K562 (cell line): ENCODE measurements around the gene LRRC14B. TPM values are rescaled to one million over a fixed set of nuclear protein-coding genes. Genes with fewer than 3 reads are reported as not detected.

ENCODE experiments used
- ATAC-seq: fragments of 200-7000 bp; cut with Tn5 transposase; 3 replicates; pipeline ENCODE4 v1.9.1; 2020; ENCODE audit warnings: moderate library complexity
- BruUV-seq: library from RNA; stranded (reverse); fragments of 400-500 nt; replicated peaks from 2 replicates; lab custom pipeline; 2021; lab: Mats Ljungman, UMichigan
- CTCF ChIA-PET: fragments of 300-600 bp; formaldehyde crosslinking; extraction: SDS; loops from one replicate; lab custom pipeline; 2021; ENCODE audit warnings: low intra/inter-chr PET ratio; lab: Yijun Ruan, JAX
- POLR2A ChIA-PET: fragments of 300-600, 350-650 bp; sonication (Branson Sonifier 250); formaldehyde crosslinking; extraction: SDS; loops from one replicate; lab custom pipeline; 2021; ENCODE audit warnings: antibody characterized with exemption, inconsistent platforms; lab: Yijun Ruan, JAX
- DNase-seq, 4 experiments: peaks; one replicate each; pipeline versions ENCODE4 v3.0.0 to v3.0.0-alpha.2; 2011 to 2018; ENCODE audit warnings: low spot score in 3 of 4, mixed read lengths in 3 of 4; ENCODE audit errors: extremely low read depth in 1 of 4
- FAIRE-seq: peaks from 2 replicates; lab custom pipeline; 2011; peaks lifted over from hg19 to GRCh38; lab: Jason Lieb, UNC
- H2AFZ ChIP-seq: 2 replicates; pipeline ENCODE4 v1.6.0; 2011; ENCODE audit warnings: low read depth, low read length, control low read depth, inconsistent platforms
- H3K27ac ChIP-seq: fragments of 200-600 bp; 3 replicates; pipeline ENCODE4 v1.8.0; 2011; ENCODE audit warnings: low read depth, mild to moderate bottlenecking, control low read depth, inconsistent platforms, low read length, moderate library complexity, mixed read lengths; ENCODE audit errors: extremely low read depth
- H3K27me3 ChIP-seq, 2 experiments: fragments of 300-600 bp in 1 of 2; 2 replicates in 1 of 2; 3 replicates in 1 of 2; pipeline versions ENCODE4 v1.6.0 to v1.8.0; 2011; ENCODE audit warnings: inconsistent platforms in 2 of 2, low read length in 2 of 2, mild to moderate bottlenecking in 1 of 2, mixed read lengths in 1 of 2, moderate library complexity in 1 of 2; ENCODE audit not compliant: control insufficient read depth in 2 of 2, insufficient read depth in 2 of 2
- H3K36me3 ChIP-seq: fragments of 300-600 bp; 3 replicates; pipeline ENCODE4 v1.8.0; 2011; ENCODE audit warnings: mild to moderate bottlenecking, low read length, inconsistent platforms; ENCODE audit not compliant: control insufficient read depth, insufficient read depth
- H3K4me1 ChIP-seq, 2 experiments: fragments of 200-600 bp in 1 of 2; replicated peaks in 1 of 2; 2 replicates in 1 of 2; 3 replicates in 1 of 2; pipeline versions ENCODE4 v1.5.1 to v1.8.0; 2011; ENCODE audit warnings: inconsistent platforms in 2 of 2, low read length in 2 of 2, mild to moderate bottlenecking in 1 of 2, mixed read lengths in 1 of 2, moderate library complexity in 1 of 2; ENCODE audit not compliant: control insufficient read depth in 2 of 2, insufficient read depth in 2 of 2
- H3K4me2 ChIP-seq: 2 replicates; pipeline ENCODE4 v1.6.1; 2011; ENCODE audit warnings: low read length, control low read depth, inconsistent platforms, mixed read lengths; ENCODE audit not compliant: insufficient read depth
- H3K4me3 ChIP-seq: fragments of 200-600 bp; sonication (generic), shearing (Covaris generic); 2 replicates; pipeline ENCODE4 v1.5.1; 2016; ENCODE audit warnings: control low read depth, inconsistent platforms
- H3K79me2 ChIP-seq: fragments of 200-600 bp; 3 replicates; pipeline ENCODE4 v1.8.0; 2011; ENCODE audit warnings: low read length, inconsistent platforms; ENCODE audit not compliant: control insufficient read depth, insufficient read depth
- H3K9ac ChIP-seq, 2 experiments: 2 replicates each; pipeline versions ENCODE4 v1.6.0 to v1.6.1; 2011; ENCODE audit warnings: low read depth in 2 of 2, low read length in 2 of 2, control low read depth in 1 of 2, inconsistent platforms in 1 of 2, mild to moderate bottlenecking in 1 of 2, mixed read lengths in 1 of 2; ENCODE audit not compliant: insufficient read depth in 1 of 2
- H3K9me1 ChIP-seq: one replicate; pipeline ENCODE4 v1.6.0; 2011; ENCODE audit warnings: inconsistent platforms, mild to moderate bottlenecking, low read length, moderate library complexity; ENCODE audit not compliant: control insufficient read depth, insufficient read depth
- H3K9me3 ChIP-seq: replicated peaks from 2 replicates; pipeline ENCODE4 v1.5.1; 2011; ENCODE audit warnings: low read depth, low read length, inconsistent platforms; ENCODE audit not compliant: control insufficient read depth, insufficient read depth
- H4K20me1 ChIP-seq: replicated peaks from 2 replicates; pipeline ENCODE4 v1.6.1; 2011; ENCODE audit warnings: low read length, inconsistent platforms, mixed read lengths; ENCODE audit not compliant: control insufficient read depth, insufficient read depth
- EZH2 ChIP-seq: IDR thresholded peaks from 2 replicates; pipeline ENCODE4 v1.6.1; 2012; ENCODE audit warnings: low read depth, mild to moderate bottlenecking, inconsistent platforms, low read length, borderline replicate concordance
- GABPA ChIP-seq: fragments of 200-800 bp; sonication (Bioruptor generic); conservative IDR thresholded peaks from 2 replicates; pipeline ENCODE4 v1.6.1; 2016; ENCODE audit warnings: low read depth, missing genetic modification characterization, missing compliant biosample characterization
- GTF2F1 ChIP-seq: IDR thresholded peaks from 2 replicates; pipeline ENCODE4 v1.6.1; 2011; ENCODE audit warnings: low read depth, low read length, improper control_type of control experiment
- NR2C2 ChIP-seq, 2 experiments: fragments of 200-800 bp in 1 of 2; sonication (Bioruptor generic) in 1 of 2; sonication (generic) in 1 of 2; formaldehyde crosslinking in 1 of 2; IDR thresholded peaks; 2 replicates each; pipeline versions ENCODE4 v1.6.1 to v1.8.0; 2016 to 2022; ENCODE audit warnings: mild to moderate bottlenecking in 1 of 2, missing compliant biosample characterization in 1 of 2, missing genetic modification characterization in 1 of 2, missing genetic modification reagents in 1 of 2
- POU5F1 ChIP-seq: fragments of 150-350 bp; IDR thresholded peaks from 2 replicates; pipeline ENCODE4 v1.6.1; 2014; ENCODE audit warnings: borderline replicate concordance, low read length, low read depth, mild to moderate bottlenecking; ENCODE audit not compliant: partially characterized antibody
- PTTG1 ChIP-seq: fragments of 450-650 bp; IDR thresholded peaks from 2 replicates; pipeline ENCODE4 v1.6.1; 2016; ENCODE audit warnings: low read depth, mild to moderate bottlenecking, missing genetic modification characterization, missing compliant biosample characterization
- SMARCA4 ChIP-seq: fragments of 450-650 bp; IDR thresholded peaks from 2 replicates; pipeline ENCODE4 v1.6.1; 2016
- THRAP3 ChIP-seq: fragments of 450-650 bp; IDR thresholded peaks from 2 replicates; pipeline ENCODE4 v1.6.1; 2016; ENCODE audit warnings: mild to moderate bottlenecking, inconsistent platforms, borderline replicate concordance
- ZC3H11A ChIP-seq: IDR thresholded peaks from 2 replicates; pipeline ENCODE4 v1.6.1; 2012; ENCODE audit warnings: low read depth, low read length, improper control_type of control experiment
- ZNF436 ChIP-seq: fragments of 250-450, 450-650 bp; sonication (Bioruptor Pico); formaldehyde crosslinking; IDR thresholded peaks from 2 replicates; pipeline ENCODE4 v1.7.0; 2020; ENCODE audit warnings: mild to moderate bottlenecking
- ZNF507 ChIP-seq: conservative IDR thresholded peaks from 2 replicates; pipeline ENCODE4 v1.6.1; 2017; ENCODE audit warnings: missing genetic modification characterization, missing compliant biosample characterization
- ZNF785 ChIP-seq: fragments of 250-450 bp; sonication (Bioruptor Pico); IDR thresholded peaks from 2 replicates; pipeline ENCODE4 v1.4.0; 2020; ENCODE audit warnings: mild to moderate bottlenecking
- WGBS: fragments of 100-300 bp; shearing (Covaris generic); methylation state at CpG from one replicate; pipeline ENCODE4 v1.1.6; 2016; ENCODE audit warnings: low coverage, mixed read lengths; ENCODE audit not compliant: insufficient coverage; ENCODE audit errors: missing lambda C conversion rate; 5-methylcytosine and 5-hydroxymethylcytosine counted together
- in situ Hi-C: fragments of 300-500 bp; cut with MboI; formaldehyde crosslinking; loops from 4 replicates; pipeline ENCODE4 v1.15.0; 2018; ENCODE audit warnings: inconsistent platforms, mixed read lengths
- intact Hi-C: fragments of 100-400 bp; cut with micrococcal nuclease; formaldehyde crosslinking; loops from 2 replicates; pipeline ENCODE4 v1.14.2; 2022
- polyA plus RNA-seq, 8 experiments: library from polyadenylated mRNA; depleted of rRNA in 4 of 8; stranded (reverse) in 5 of 8; unstranded in 3 of 8; fragments of >200 nt; fragmentation: Nextera tagmentation in 2 of 8; fragmentation: Illumina TruSeq in 1 of 8; extraction: Ambion mirVana in 2 of 8; extraction: Trizol in 1 of 8; gene quantifications; 2 replicates each; pipeline versions ENCODE4 v1.2.1 to v1.2.3, GENCODE V29; 2011 to 2014; ENCODE audit warnings: inconsistent platforms in 1 of 8, missing spikeins in 1 of 8
- total RNA-seq, 7 experiments: library from RNA; depleted of rRNA in 6 of 7; stranded (reverse); fragments of >200 nt in 6 of 7; fragmentation: Illumina TruSeq in 2 of 7; extraction: Trizol in 2 of 7; gene quantifications; 2 replicates each; pipeline versions ENCODE4 v1.2.1 to v1.2.3, GENCODE V29; 2011 to 2021; ENCODE audit warnings: low replicate concordance in 1 of 7
- TF ChIP-seq, protein P1 (sequence below): fragments of 250-450 bp; sonication (Bioruptor Pico); IDR thresholded peaks from 2 replicates; pipeline ENCODE4 v1.9.0; 2021; ENCODE audit warnings: mild to moderate bottlenecking, inconsistent platforms
- TF ChIP-seq, protein P2 (sequence below): fragments of 450-650 bp; formaldehyde crosslinking; IDR thresholded peaks from 2 replicates; pipeline ENCODE4 v1.4.0; 2022; ENCODE audit warnings: missing genetic modification characterization
- TF ChIP-seq, protein P3 (sequence below): fragments of 450-650 bp; IDR thresholded peaks from 2 replicates; pipeline ENCODE4 v1.6.1; 2016; ENCODE audit warnings: missing biosample characterization, missing genetic modification characterization
- TF ChIP-seq, protein P4 (sequence below): fragments of 450-650 bp; formaldehyde crosslinking; IDR thresholded peaks from 2 replicates; pipeline ENCODE4 v1.4.0; 2022; ENCODE audit warnings: mild to moderate bottlenecking, moderate library complexity

The LRRC14B gene
- total and polyA plus RNA-seq, 9 of the 15 experiments (the other 6 are each of a cell fraction or from before 2014, with no cell fraction given) = not detected

DNA sequence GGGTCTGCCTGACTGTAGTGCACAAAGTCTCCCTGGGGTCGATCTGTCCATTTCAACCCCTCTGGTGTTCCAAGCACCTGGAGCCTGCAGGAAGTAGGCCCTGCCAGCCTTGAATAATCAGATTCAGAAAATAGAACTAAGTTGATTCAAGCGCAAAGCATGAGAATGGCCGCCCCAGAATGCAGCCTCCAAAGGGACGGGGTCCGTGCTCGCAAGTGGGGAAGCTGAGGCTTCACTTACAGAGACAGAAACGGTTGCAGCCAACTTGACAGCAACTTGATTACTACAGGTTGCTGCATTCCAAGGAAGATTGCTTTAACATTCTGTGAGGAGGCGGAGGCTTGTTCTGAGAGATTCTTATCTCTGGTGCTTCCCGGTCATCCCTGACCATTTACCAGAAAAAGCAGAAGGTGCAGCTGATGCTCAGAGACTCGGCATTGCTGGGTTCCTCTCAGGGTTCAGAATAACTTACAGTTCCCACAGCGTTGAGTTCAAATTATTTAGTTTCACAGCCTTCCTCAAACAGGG, 14.9 kb upstream of the LRRC14B start (continued):
- TF ChIP-seq GTF2F1 = no peak
- TF ChIP-seq PTTG1 (tag) = no peak
- TF ChIP-seq, protein P1, sequence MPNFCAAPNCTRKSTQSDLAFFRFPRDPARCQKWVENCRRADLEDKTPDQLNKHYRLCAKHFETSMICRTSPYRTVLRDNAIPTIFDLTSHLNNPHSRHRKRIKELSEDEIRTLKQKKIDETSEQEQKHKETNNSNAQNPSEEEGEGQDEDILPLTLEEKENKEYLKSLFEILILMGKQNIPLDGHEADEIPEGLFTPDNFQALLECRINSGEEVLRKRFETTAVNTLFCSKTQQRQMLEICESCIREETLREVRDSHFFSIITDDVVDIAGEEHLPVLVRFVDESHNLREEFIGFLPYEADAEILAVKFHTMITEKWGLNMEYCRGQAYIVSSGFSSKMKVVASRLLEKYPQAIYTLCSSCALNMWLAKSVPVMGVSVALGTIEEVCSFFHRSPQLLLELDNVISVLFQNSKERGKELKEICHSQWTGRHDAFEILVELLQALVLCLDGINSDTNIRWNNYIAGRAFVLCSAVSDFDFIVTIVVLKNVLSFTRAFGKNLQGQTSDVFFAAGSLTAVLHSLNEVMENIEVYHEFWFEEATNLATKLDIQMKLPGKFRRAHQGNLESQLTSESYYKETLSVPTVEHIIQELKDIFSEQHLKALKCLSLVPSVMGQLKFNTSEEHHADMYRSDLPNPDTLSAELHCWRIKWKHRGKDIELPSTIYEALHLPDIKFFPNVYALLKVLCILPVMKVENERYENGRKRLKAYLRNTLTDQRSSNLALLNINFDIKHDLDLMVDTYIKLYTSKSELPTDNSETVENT (CRISPR knock-in tag) = no peak

DNA sequence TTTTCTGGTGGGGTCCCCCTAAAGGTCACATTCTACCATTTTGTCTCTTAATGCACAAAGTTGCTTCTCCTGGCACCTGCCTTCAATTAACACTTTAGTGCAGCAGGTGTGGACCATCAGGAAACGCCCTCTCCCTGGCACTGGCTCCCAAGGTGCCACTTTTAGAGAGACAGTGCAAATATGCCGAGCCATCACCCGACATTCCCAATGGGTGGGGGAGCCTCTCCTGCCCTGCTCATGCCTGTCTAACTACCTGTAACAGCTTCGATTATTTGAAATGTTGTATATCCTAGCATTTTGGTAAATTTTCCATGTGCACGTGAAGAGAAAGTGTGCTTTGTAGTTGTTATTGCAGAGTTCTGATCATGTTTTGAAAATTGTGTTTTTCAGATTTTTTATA, 13.2 kb upstream of the LRRC14B start:
- no peak for DNase-seq
- CTCF ChIA-PET = no interaction called here
- peaks cover 17% of the 10 kb centered on the region for H4K20me1 ChIP-seq
- WGBS = 2% methylated on average over 5 of the region's 5 CpGs
- H3K27me3 ChIP-seq = peaks cover 75 to 80% of the 10 kb centered on the region in 2 experiments
- POLR2A ChIA-PET = no interaction called here
- intact Hi-C loops (no loop called here), in situ Hi-C loops (no loop called here)
- BruUV-seq = no TSS peak
- H3K9me3 ChIP-seq = no peaks in the 10 kb centered on the region
- no peak for ATAC-seq
- no peaks in the 10 kb centered on the region for H3K36me3 ChIP-seq
- TF ChIP-seq GABPA (tag) = no peak
- TF ChIP-seq, protein P2, sequence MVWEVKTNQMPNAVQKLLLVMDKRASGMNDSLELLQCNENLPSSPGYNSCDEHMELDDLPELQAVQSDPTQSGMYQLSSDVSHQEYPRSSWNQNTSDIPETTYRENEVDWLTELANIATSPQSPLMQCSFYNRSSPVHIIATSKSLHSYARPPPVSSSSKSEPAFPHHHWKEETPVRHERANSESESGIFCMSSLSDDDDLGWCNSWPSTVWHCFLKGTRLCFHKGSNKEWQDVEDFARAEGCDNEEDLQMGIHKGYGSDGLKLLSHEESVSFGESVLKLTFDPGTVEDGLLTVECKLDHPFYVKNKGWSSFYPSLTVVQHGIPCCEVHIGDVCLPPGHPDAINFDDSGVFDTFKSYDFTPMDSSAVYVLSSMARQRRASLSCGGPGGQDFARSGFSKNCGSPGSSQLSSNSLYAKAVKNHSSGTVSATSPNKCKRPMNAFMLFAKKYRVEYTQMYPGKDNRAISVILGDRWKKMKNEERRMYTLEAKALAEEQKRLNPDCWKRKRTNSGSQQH (CRISPR knock-in tag) = no peak
- no peak for TF ChIP-seq ZNF436
- TF ChIP-seq EZH2 = no peak
- TF ChIP-seq, protein P3, sequence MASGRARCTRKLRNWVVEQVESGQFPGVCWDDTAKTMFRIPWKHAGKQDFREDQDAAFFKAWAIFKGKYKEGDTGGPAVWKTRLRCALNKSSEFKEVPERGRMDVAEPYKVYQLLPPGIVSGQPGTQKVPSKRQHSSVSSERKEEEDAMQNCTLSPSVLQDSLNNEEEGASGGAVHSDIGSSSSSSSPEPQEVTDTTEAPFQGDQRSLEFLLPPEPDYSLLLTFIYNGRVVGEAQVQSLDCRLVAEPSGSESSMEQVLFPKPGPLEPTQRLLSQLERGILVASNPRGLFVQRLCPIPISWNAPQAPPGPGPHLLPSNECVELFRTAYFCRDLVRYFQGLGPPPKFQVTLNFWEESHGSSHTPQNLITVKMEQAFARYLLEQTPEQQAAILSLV (tag) = no peak
- TF ChIP-seq ZNF507 (tag) = no peak
- no peak for TF ChIP-seq THRAP3
- TF ChIP-seq ZNF785 (CRISPR knock-in tag) = no peak
- TF ChIP-seq NR2C2 (CRISPR knock-in tag; IDR thresholded peaks at IDR 0.05) = no peak
- no peak for TF ChIP-seq NR2C2 (tag; IDR thresholded peaks at IDR 0.05)
- TF ChIP-seq, protein P4, sequence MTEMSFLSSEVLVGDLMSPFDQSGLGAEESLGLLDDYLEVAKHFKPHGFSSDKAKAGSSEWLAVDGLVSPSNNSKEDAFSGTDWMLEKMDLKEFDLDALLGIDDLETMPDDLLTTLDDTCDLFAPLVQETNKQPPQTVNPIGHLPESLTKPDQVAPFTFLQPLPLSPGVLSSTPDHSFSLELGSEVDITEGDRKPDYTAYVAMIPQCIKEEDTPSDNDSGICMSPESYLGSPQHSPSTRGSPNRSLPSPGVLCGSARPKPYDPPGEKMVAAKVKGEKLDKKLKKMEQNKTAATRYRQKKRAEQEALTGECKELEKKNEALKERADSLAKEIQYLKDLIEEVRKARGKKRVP (CRISPR knock-in tag) = no peak
- TF ChIP-seq POU5F1 = no peak
- TF ChIP-seq SMARCA4 = no peak
- TF ChIP-seq ZC3H11A = no peak
- no peak overlapping the region for H3K4me2 ChIP-seq
- no peak overlapping the region for H3K9ac ChIP-seq
- H2AFZ ChIP-seq = no peak overlapping the region
- H3K27ac ChIP-seq = no peak overlapping the region
- H3K4me1 ChIP-seq = peaks cover 0 to 8% of the 10 kb centered on the region in 2 experiments; a peak in 1 of 5 replicates
- no peaks in the 10 kb centered on the region for H3K9me1 ChIP-seq
- no peak for FAIRE-seq
- no peaks in the 10 kb centered on the region for H3K79me2 ChIP-seq
- no peak overlapping the region for H3K4me3 ChIP-seq
